Activated T-cell treated with anti-CD3 and anti-CD28 coated beads, Interleukin-2, amount 50 U/mL, for 48 hours (primary cell): Measurements from ENCODE around the gene ZBTB1.
"Not testable (repeated sequence)": the region's sequence is repeated elsewhere in the genome, so short reads cannot be mapped to it uniquely, and the experiment has no call there.

Experiments used
- DNase-seq, 2 experiments: peaks; one replicate each; pipeline ENCODE4 v3.0.0-alpha.2; 2020

ZBTB1 gene

DNA sequence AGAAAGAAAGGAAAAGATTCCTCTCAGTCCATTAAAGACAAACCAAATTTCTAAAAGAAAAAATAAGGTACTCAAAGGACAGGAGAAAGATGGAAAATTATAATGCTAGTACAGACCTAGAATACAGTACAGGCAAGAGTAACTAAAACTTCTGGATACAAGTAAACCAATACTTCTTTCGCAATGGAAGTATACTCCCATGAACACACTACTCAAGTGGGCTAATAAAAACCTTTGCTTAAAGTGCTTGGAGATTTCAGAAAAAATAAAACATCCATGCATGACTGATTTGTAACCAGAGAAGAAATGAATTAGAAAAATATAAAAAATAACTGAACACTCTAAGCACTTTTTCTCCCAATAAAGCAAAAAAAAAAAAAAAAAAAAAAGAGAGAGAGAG, 4.5 kb upstream of the ZBTB1 start:
- DNase-seq: no peak

DNA sequence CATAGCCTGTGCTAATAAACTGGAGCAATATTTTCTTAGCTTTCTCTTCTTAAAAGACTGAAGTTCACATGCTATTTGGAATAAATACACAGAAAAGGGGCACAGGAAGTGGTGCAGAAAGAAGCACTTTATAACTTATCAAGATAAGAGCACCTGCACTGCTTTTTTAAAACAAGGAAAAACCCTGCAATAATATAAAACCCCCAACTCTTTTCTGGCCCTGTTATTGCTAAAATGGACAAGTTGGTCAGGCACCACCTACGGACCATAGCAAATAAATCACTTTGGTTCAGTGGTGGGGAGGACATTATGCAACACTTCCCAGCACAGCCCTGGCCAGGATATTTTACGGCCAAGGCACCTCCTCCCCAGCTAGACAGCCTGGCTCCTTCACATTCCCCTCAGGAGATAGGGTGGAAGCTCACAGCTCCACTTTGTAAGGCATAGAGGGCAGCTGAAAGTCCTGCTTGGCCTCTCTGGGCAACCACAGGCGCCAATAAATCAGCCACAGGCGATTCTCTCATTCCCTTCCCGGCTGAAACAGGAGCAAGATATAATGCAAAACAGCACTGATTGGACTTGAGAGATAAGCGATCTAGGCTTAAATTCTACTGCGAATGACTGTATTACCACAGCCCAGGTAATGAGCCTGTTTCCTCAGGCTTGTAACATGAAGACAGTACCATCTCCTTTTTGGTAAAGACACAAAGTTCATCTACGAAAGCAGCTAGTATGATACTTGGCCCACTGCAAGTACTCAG, 3.0 kb upstream of the ZBTB1 start:
- peak in 1 of 2 experiments; percentile 28 for DNase-seq

DNA sequence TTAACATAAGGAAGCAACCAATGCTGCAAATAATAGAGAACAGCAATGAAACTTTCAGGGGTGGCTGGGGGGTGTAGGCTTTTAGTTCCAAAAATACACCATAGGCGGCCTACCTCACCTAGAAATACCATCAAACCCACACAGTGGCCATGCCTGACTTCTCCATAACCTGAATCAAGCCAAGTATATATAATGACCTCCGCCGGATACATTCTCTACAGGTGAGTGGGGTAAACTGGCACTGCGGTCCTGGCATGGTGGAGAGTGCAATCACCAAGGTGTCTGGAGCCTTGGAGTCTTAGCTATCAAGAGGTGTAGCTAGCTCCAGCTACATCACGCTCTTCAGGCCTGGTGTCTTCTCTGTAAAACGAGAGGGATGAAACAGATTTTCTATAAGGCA, 2.1 kb upstream of the ZBTB1 start:
- peak; percentile 43 for DNase-seq

DNA sequence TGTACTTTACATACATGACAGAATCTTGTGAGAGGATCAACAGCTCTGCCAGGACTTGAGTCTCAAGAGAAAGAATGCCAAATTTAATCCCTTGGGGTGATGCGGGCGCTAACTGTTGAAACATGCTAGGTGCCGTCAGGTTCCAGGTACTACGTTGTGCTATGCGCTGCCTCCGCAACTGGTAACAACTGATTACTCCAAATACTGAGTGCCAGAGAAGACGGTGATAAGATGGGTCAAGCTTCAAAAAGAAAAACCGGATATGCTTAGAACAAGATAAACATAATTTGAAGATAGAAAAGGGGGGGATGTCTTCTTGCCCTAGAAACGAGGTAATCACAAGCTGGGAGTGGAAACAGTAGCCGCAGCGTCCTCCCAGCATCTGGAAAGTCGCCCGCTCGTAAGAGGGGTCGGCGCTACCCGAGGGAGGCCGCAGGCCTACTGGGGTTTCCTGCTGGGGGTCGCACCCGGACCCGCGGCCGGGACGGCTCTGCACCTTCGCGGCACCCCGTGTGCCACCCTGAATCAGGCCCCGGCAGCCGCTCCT, 1.6 kb upstream of the ZBTB1 start:
- DNase-seq: peak in 1 of 2 experiments; percentile 40

DNA sequence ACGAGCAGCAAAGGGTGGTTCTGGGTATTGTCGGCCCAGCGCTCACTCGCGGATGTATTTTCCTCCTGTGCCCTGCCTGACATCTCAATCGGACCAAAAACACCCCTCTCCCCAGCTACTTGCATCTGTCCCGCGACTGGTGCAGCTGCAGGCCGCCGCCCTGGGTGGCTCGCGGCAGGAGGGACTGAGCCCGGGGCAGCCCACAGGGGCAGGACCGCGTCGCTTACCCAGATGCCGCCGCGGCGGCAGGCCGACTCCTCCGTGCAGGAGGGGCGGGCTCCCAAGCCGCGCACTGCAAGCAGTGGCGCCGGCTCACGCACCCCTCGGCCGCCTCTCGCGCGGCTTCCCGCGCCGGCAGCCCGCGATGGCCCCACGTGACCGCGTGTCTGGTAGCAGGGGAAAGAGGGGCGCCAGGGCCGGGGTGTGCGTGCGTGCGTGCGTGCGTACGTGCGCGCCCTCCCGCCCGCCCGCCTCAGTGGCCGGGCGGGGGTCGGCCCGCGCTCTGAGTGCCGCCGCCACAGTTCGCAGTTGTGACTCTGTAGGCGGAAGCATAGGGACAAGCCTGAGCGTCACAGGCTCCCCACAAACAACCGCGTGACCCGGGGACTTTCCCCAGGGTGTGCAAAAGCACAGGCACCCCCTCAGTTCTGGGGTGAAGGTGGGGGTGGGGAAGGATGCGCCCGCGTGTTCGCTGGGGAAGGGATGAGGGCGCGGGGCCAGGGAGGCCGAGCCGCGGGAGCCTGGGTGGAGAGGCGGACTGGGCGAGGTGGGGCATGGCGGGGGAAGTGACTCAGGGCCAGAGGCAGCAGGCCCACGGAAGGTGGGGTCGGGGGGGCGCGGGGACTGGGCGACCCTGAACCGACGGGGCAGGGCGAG, 898 bp upstream of the ZBTB1 start, which contains the start of gene ZBTB25:
Gene ZBTB25 (minus strand): TSS at position 405 of the 876 bp plus-strand sequence. CDS start 13,305 bp downstream, outside the sequence.
- DNase-seq: peak; percentile 94 to 95

DNA sequence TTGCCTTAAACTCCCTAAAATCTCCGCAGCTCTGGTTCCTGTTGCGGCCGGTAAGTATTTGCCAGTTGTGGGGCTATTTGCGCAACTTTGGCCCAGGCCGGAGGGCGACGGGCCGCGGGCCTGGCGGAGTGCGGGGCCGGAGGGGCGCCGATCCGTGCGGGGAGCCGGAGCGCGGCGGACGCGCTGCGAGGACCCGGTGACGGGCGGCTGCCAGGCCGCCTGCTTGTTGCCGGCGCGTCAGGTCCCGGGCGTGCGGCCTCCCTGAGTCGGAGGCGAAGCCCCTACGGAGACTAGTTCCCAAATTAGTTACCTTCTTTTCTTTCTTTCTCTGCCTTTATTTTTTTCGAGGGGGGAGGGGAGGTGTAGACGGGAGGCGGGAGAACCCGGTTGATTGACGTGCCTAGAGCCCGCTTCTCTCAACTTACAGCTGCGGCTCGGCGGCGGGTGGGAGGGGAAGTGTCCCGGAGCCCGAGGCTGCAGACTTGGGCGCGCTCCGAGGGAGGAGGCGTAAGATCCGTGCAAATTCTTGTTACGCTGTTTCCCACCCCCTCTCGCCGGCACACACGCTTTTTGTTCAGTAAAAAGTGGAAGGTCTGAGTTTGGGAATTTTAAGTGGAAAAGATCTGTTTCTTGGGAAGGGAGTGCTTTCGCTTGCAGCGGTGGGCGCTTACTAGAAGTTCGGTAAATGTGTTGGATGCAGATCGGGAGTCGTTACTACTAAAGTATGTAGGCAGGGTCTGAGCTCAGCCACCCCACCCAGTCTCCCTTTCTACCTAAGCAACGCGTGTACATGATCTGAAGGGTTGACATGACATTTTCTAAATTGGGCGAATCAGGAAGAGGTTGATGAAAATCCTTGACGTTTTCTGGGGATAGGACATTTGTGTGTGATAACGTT, 576 bp downstream of the ZBTB1 start:
- peak; percentile 88 to 90 for DNase-seq

DNA sequence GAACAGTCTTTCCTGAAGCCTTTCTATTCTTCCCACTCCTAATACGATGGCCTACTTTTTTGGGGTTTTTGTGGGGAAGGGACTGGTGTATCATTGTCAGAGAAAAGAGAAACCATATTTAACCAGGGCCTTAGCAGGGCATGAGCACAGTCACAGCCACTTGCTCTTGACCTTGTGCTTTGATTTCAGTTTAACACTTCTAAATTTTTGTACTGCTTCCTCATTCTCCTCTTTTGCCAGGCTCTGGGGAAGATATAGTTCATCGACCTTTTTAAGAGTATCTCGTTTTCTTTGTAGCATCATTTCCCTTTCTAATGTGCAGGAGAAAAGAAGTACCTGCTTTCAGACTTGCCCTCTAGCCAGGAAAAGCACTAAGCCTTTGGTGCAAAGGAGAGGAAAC, 2.2 kb downstream of the ZBTB1 start:
- DNase-seq: no peak

DNA sequence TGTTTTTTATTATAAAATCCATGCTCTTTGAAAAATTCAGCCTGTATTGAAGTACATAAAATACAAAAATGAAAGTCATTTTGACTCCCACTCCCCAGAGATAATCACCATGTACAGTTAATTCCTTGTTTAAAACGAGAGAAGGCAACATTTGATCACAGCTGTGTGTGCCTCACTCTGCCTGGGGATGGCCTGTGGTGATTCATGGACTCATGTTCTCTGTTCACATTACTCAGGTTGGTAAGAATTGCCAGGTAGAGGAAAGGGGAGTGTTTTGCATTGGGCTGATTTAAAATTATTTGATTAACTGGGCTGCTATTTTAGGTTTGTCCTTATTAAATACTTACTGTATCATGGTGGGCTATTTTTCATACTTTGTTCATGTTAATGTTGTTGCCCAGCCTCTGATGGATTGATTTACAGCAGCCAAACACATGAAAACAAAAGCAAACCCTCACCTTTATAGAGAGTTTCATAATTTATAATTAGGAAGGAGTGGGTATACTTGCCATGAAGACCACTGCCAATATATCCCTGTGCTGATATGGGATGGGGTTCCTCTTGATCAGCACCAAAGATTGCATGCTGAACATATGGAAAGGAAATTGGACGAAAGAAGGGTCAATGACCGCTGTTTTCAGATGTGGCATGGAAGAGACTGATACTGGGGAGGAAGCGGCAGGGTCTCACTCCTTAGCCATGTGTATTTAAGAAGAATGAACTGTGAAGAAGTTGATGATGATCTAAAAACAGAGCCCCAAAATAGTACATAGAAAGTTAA, 3.0 kb downstream of the ZBTB1 start:
- DNase-seq: peak; percentile 38 to 52

DNA sequence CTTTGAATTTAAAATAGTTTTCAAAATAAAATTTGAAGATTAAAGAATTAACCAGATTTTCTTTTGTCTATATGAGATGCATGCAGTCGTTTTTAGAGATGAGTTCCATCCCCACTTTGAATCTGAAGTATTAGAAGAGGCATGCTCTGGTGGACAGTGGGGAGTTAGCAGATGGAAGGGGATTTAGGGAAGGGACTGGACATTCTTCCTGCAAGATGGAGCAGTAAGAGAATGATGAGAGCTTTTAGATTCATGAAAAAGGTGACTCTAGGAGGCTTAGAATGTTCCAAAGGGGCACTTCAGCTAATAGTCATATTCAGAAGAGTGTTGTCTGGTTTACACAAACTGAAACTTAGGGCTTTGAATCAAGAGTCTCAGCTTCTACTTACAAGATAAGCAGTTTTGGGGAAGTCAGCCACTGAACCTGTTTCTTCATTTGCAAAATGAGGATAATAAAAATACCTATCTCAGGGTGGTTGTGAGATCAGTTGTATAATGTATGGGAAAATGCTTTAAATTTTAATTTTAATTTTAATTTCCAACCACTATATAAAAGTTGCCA, 3.7 kb downstream of the ZBTB1 start:
- DNase-seq: no peak

DNA sequence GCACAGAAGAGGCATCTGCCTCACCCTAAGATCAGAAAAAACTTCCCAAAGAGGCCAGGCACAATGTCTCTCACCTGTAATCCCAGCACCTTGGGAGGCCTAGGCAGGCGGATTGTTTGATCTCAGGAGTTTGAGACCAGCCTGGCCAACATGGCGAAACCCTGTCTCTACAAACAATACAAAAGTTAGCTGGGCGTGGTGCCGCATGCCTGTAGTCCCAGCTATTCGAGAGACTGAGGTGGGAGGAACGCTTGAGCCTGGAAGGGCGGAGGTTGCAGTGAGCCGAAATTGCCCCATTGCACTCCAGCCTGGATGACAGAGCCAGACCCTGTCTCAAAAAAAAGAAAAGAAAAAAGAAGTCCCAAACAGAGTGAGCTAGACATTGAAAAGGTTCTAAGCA, 4.5 kb downstream of the ZBTB1 start:
- no peak for DNase-seq

DNA sequence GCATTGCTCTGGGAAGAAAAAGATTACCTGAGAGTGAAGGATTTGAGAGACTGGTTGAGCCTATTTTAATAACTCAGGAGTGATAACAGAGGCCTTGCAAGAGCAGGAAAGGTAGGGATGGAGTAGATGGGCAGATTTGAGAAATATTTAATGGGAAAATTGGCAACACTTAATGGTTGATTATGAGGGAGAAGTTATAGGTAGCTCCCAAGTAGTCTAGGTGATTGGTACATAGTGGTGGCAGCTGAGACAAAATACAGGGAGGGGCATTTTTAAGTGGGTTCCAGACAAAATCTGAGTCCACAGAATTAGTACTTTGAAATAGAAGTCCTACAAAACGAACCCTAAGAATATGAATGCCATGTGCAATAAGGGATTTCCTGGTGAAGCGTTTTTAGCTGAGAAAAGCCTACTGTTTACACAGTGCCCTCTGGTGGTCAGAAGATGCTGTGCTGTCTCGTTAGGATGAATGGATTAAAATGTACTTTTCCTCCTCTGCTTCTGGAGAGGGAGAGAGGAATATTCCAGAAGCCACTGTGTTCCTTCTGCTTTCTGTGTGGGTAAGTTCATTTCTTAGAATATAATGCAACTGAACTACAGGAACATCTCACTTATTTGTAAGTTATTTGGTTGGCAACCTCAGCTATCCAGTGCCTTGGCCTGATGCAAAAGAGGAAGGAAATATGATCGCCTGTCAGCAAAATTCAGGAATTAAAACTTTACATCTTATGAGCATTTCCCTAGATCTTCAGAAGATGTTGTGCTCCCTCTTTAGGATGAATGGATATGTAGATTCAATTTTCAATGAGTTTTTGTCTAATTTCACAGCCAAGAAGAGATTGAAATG, 6.5 kb downstream of the ZBTB1 start:
- DNase-seq: peak; percentile 58 to 60

DNA sequence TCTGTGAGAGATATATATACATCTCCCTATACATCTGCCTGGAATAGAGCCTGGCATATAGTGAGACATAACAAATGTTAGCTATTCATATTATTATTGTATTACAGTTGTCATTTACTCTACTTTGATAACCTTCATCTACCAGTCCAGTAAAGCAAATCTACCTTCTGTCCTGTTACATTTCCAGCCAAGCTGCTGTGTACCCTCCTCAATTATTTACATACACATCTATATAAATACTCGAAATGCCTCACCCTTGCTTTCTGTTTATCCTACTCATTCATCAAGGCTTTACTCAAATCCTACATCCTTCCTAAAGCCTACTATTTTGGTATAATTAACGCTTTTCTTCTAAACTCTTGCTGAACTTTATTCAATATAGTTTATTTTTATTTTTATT, 8.7 kb downstream of the ZBTB1 start:
- no peak for DNase-seq

DNA sequence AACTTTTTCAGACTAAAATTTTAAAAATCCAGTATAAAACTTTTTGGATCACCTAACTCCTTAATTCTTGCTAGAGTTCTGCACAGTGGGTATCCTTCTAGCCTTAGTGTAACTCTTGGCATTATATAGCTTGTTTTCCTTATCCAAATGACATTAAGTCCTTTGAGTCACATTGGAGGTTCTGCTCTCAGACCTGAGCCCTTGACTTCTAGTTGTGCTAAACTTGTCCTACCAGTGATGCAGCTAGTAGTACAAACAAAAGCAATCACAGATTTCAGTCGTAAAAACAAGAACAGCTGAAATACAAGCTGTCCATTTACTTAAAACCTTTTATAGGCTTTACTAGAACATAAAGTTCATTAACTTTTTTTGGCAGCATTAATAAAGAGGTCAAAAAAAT, 10.5 kb downstream of the ZBTB1 start:
- no peak for DNase-seq

DNA sequence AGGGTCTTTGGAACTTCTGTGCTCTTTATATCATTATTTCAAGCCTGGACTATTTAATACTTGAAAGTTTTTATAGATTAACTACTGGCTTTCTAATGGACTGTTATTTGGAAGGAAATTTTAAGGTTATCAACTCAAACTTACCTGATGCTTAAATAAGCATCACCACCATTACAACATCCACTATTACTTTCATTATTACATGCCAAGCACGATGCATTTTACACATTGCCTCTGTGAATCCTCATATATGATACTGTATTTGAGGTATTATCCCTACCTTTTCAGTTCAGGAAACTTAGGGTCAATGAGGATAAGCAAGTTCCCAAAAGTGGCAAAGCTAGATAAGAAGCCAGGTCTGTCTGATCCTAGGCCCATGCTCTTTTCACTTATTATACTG, 12.4 kb downstream of the ZBTB1 start:
- DNase-seq: no peak

DNA sequence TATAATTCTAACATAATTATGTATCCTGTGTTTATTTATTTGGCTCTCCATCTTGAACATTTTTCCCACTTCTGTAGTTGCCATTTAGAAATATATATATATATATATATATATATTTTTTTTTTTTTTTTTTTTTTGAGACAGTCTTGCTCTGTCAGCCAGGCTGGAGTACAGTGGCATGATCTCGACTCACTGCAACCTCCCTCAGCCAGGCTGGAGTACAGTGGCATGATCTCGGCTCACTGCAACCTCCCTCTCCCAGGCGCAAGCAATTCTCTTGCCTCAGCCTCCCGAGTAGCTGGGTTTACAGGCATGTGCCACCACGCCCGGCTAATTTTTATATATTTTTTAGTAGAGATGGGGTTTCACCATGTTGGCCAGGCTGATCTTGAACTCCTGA, 13.1 kb downstream of the ZBTB1 start:
- DNase-seq: not testable (repeated sequence)

DNA sequence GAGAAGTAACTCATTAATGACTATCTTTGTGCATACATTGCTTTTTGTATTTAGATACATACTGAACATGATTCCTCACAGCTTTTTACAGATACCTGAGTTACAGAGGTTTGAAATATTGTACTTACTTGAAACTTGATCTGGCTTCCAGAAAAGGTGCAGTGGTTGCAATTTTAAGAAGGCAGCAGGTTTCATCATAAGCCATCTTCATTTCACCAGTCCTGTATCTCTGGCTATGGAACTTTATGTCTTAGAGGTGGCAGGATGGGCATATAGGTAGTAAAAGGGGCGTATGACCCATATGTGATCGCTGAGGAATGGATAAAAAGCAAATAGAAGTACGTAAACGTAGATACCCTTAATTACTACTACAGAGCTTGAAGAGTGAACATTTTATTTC, 13.7 kb downstream of the ZBTB1 start:
- DNase-seq: no peak

DNA sequence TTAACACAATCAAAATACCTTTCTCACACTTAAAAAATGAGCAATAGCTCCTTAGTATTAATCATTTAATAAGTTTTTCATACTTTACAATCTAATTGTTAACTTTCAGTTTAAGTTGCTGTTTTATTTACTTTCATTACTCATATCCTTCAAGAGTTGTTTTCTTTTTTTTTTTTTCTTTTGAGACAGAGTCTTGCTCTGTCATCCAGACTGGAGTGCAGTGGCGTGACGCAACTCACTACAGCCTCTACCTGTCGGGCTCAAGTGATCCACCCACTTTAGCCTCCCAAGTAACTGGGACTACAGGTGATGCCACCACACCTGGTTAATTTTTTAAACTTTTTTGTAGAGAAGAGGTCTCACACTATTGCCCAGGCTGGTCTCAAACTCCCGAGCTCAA, 16.1 kb downstream of the ZBTB1 start:
- no peak for DNase-seq

DNA sequence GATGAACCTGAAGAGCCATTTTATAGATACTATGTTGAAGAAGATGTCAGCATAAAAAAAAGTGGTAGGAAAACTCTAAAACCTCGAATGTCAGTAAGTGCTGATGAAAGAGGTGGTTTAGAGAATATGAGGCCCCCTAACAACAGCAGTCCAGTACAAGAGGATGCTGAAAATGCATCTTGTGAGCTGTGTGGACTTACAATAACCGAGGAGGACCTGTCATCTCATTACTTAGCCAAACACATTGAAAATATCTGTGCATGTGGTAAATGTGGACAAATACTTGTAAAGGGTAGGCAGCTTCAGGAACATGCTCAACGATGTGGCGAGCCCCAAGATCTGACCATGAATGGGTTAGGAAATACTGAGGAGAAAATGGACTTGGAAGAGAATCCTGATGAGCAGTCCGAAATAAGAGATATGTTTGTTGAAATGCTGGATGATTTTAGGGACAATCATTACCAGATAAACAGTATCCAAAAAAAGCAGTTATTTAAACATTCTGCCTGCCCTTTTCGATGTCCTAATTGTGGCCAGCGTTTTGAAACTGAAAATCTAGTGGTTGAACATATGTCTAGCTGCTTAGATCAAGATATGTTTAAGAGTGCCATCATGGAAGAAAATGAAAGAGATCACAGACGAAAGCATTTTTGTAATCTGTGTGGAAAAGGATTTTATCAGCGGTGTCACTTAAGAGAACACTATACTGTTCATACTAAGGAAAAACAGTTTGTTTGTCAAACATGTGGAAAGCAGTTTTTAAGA, 18.2 kb downstream of the ZBTB1 start:
- DNase-seq: no peak

DNA sequence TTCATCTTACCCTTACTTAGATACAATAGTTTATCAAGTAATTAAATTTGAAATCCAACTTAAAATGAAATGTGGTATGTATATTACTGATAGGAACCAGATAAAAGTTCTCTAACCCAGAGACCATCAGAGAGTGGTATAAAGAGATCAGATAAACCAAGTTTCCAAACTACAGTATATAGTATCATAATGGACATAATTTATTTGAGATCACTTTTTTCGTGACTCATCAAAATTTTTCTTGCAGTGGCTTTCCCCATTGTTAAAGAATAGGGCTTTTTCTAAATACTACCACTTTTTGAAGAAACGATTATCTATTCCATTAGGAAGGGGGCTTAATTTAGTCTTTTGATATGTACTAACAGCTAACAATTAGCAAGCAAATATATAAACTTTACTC, 20.8 kb downstream of the ZBTB1 start:
- no peak for DNase-seq

DNA sequence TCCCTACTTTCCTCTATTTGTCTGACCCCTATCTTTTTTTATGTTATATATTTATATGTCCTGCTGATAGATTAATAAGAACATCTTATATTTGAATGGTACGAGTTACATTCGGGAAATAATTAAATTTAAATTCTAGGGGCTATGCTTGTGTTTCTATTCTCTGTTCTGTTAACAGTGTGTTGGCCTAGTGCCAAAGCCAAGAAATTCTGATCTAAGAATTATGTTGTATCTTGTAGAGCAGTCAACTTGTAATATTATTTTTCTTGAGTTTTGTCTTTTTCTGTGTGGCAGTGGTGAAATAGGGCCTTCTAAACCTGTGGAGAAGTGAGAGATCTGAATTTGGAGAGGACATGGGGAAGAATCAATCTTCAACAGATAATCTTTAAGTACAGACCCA, 27.0 kb downstream of the ZBTB1 start:
- DNase-seq: no peak
